HL-60 (cell line): ENCODE results near the gene DOCK2.

Source experiments
- DNase-seq, 2 experiments: peaks; one replicate each; pipeline ENCODE4 v3.0.0-alpha.2; 2010 to 2020; ENCODE audit warnings: low read depth in 1 of 2, low spot score in 1 of 2
- H3K27ac ChIP-seq: fragments of 250-450 bp; sonication (Bioruptor Pico); replicated peaks from 2 replicates; pipeline ENCODE4 v1.5.1; 2020; ENCODE audit warnings: mild to moderate bottlenecking, moderate library complexity
- H3K27me3 ChIP-seq: fragments of 250-450 bp; sonication (Bioruptor Pico); 2 replicates; pipeline ENCODE4 v1.5.1; 2021; ENCODE audit warnings: mild to moderate bottlenecking, moderate library complexity; ENCODE audit not compliant: insufficient read depth, poor library complexity, severe bottlenecking
- H3K4me3 ChIP-seq: replicated peaks from 2 replicates; pipeline ENCODE4 v1.5.1; 2011; ENCODE audit warnings: mild to moderate bottlenecking, control low read depth, low read length; ENCODE audit not compliant: insufficient read depth
- CTCF ChIP-seq: IDR thresholded peaks from one replicate; pipeline ENCODE4 v1.5.1; 2011; ENCODE audit warnings: low read length, control low read depth, inconsistent platforms; ENCODE audit not compliant: insufficient read depth
- GABPA ChIP-seq: IDR thresholded peaks from 2 replicates; pipeline ENCODE4 v1.6.1; 2012; ENCODE audit warnings: low read depth
- POLR2AphosphoS5 ChIP-seq: IDR thresholded peaks from 2 replicates; pipeline ENCODE4 v1.6.1; 2012; ENCODE audit warnings: low read depth
- REST ChIP-seq: IDR thresholded peaks from 2 replicates; pipeline ENCODE4 v1.6.1; 2012; ENCODE audit warnings: low read depth; ENCODE audit not compliant: insufficient replicate concordance
- SPI1 ChIP-seq: IDR thresholded peaks from 2 replicates; pipeline ENCODE4 v1.6.1; 2012; ENCODE audit warnings: low read depth, mild to moderate bottlenecking, borderline replicate concordance

Gene DOCK2

DNA sequence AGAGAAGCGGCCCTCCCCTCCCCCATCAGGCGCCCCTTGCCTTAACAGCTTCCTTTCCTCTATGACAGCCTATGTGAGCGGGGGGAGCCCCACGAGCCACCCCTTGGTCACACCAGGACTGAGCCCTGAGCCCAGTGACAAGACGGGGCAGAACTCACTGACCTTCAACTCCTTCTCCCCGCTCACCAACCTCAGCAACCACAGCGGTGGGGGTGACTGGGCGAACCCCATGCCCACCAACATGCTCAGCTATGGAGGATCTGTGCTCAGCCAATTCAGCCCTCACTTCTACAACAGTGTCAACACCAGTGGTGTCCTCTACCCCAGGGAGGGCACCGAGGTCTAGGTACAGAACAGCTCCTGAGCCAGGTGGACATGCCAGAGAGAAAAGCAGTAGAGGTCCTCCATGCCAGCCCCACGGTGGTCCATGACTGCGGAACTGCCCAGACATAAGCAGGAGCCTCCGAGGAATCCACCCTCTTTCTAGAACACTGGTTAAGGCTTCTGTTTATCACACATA, 471.3 kb downstream of the DOCK2 start:
- TF ChIP-seq GABPA (no peak), POLR2AphosphoS5 (no peak), REST (no peak), CTCF (no peak), SPI1 (no peak)
- Histone ChIP-seq H3K27ac (no peak overlapping the region), H3K4me3 (no peak overlapping the region), H3K27me3 (no peaks in the 10 kb centered on the region)
- no peak for DNase-seq

- H3K27me3 ChIP-seq: no peaks in the 10 kb centered on the region
- DNase-seq: no peak
- H3K4me3 ChIP-seq: no peak overlapping the region
- H3K27ac ChIP-seq: no peak overlapping the region
- TF ChIP-seq REST: no peak
- TF ChIP-seq SPI1: no peak
- no peak for TF ChIP-seq POLR2AphosphoS5
- TF ChIP-seq CTCF: no peak
- no peak for TF ChIP-seq GABPA
Observed at GRCh38 chr5:170109059-170110031, 472.3 kb downstream of the DOCK2 start.

- H3K4me3 ChIP-seq: no peak overlapping the region
- TF ChIP-seq REST: no peak
- TF ChIP-seq SPI1: no peak
- no peak for TF ChIP-seq GABPA
- no peak for TF ChIP-seq POLR2AphosphoS5
- no peak for TF ChIP-seq CTCF
- no peak for DNase-seq
- H3K27me3 ChIP-seq: no peaks in the 10 kb centered on the region
- no peak overlapping the region for H3K27ac ChIP-seq
Observed at GRCh38 chr5:170110403-170111087, 473.5 kb downstream of the DOCK2 start.
